ENCODE results near the gene MMP13.

DNA sequence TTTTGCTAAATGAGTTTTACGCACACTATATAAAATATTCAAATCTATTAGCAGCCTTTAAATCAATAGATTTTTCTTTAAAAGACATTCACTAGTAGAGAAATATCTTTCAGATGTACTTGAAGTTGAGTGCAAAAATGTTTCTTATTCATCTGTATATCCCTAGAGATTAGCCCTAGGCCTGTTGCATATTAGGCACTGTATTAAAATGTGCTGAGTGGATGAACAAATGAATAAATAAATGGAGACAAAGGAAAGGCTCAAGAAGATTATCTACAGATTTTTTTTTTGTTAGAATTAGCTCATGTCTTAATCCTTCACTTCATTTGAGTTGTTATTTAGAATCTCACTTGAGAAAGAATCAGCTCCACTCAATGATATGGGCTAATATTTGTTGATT, 12.0 kb upstream of the MMP13 start:
- TF ChIP-seq POLR2A (IDR thresholded peaks at IDR 0.05; ENCODE audit: low read depth) (no peak), CTCF (IDR thresholded peaks at IDR 0.05) (no peak)

All from esophagus muscularis mucosa (tissue), 3 donors.